LoVo (cell line): ENCODE data around the gene BST1.
"Not testable (repeated sequence)": the region's sequence is repeated elsewhere in the genome, so short reads cannot be mapped to it uniquely, and the experiment has no call there.

Experiments
- DNase-seq: peaks from one replicate; pipeline ENCODE4 v3.0.0-alpha.2; 2016; ENCODE audit warnings: low spot score

The BST1 gene

GRCh38 chr4:15712214-15712613, 9.3 kb downstream of the BST1 start:
- DNase-seq, result no peak

- no peak for DNase-seq
Observed at GRCh38 chr4:15714141-15714540, 11.3 kb downstream of the BST1 start.

- no peak for DNase-seq
Observed at GRCh38 chr4:15714646-15715435, 12.0 kb downstream of the BST1 start.

GRCh38 chr4:15716115-15716514, 13.2 kb downstream of the BST1 start:
- no peak for DNase-seq

GRCh38 chr4:15717086-15717485, 14.2 kb downstream of the BST1 start:
- no peak for DNase-seq

GRCh38 chr4:15717657-15718416, 15.0 kb downstream of the BST1 start:
- no peak for DNase-seq

- no peak for DNase-seq
Observed at GRCh38 chr4:15718465-15718864, 15.6 kb downstream of the BST1 start.

- no peak for DNase-seq
Observed at GRCh38 chr4:15718959-15719358, 16.1 kb downstream of the BST1 start.

- DNase-seq, result no peak
Observed at GRCh38 chr4:15719506-15719905, 16.6 kb downstream of the BST1 start.

- DNase-seq, result no peak
Observed at GRCh38 chr4:15720851-15721250, 18.0 kb downstream of the BST1 start.

- no peak for DNase-seq
Observed at GRCh38 chr4:15725608-15726007, 22.7 kb downstream of the BST1 start.

- peak; percentile 53 for DNase-seq
Observed at GRCh38 chr4:15729910-15730533, 27.2 kb downstream of the BST1 start.

- DNase-seq, result not testable (repeated sequence)
Observed at GRCh38 chr4:15733061-15733460, 30.2 kb downstream of the BST1 start.

GRCh38 chr4:15735536-15735935, 32.7 kb downstream of the BST1 start:
- DNase-seq, result no peak

- no peak for DNase-seq
Observed at GRCh38 chr4:15736514-15737050, 33.7 kb downstream of the BST1 start.

- no peak for DNase-seq
Observed at GRCh38 chr4:15737255-15737654, 34.4 kb downstream of the BST1 start.

- no peak for DNase-seq
Observed at GRCh38 chr4:15738877-15739276, 36.0 kb downstream of the BST1 start.

- no peak for DNase-seq
Observed at GRCh38 chr4:15740764-15741404, 38.0 kb downstream of the BST1 start.

GRCh38 chr4:15742083-15742582, 39.3 kb downstream of the BST1 start:
- no peak for DNase-seq

GRCh38 chr4:15742637-15743036, 39.8 kb downstream of the BST1 start:
- no peak for DNase-seq

- DNase-seq, result no peak
Observed at GRCh38 chr4:15744016-15744545, 41.2 kb downstream of the BST1 start.

GRCh38 chr4:15746110-15746509, 43.2 kb downstream of the BST1 start:
- no peak for DNase-seq
